ENCODE data around the gene TULP3.

TULP3 gene

DNA sequence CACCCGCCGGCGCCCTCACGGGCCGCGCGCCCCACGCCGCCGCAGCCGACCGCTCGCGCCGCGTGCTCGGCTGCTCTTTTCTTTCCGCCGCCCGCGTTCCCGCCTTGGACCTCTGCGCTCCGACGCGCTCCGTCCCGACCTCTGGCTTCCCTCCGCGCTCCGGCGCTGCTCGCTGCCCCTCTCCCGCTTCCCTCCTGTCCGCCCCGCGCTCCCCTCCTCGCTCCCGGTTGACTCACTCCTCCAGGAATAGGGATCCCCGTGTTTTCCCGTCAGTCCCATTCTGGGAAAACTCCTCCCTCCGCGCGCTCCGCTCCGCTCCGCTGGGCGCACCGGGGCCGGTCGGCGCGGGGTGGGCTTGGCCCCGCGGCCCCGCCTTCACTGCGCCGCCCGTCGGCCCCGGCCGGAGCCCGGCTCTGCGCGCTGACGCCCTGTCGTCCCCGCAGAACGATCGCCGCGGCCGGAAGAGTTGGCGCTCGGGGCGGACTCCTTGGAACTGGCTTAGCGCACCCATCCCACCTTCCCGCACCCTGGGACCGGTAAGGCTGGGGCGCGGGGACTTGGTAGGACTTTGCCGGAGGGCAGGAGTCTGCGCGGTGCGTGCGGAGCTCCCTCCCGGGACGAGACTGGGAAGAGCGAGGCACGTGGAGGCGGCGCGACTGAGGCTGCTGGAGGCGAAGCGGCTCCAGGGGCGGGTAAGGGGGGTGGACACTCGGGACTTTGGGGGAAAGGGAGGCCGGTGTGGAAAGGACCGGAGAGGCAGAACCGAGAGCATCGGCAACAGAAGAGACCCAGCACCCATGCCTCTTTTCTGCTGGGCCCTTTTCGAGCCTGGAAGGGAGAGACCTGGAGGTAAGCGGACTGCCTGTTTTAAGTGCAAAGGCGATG lies 69.1 kb downstream of the TULP3 start:
- H3K4me3 ChIP-seq (ENCODE audit: low read length) = peak overlapping the region; percentile 72
- no peak for TF ChIP-seq ZNF274 (IDR thresholded peaks at IDR 0.05; ENCODE audit: low read depth, low read length)

DNA sequence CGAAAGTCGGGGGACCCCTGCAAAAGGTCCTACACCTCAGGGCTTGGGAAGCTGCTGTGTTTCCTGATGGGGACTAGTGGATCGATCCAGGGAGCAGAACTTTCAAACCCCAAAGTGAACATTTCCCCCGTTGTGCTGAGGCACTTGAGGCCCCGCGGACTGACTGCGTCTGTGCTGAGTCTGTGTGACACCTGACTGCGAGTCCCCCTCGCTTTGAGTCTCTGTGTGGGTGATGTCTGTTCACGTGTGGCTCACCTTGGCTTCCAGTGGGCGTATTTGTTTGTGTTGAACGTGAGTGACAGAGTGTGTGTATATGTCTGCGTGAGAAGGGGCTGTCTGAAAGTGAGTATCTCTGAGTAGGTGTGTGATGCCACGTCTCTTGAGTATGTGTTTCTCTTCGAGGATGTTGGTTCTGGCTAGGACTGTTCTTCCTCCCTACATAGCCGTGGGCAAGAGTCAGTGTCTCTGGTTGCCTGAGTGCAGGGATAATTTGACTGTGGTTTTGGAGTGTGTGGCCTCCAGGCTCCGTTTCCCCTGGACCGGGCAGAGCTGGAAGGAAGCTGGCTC lies 69.8 kb downstream of the TULP3 start:
- no peak for TF ChIP-seq ZNF274 (IDR thresholded peaks at IDR 0.05; ENCODE audit: low read depth, low read length)
- no peak overlapping the region for H3K4me3 ChIP-seq (ENCODE audit: low read length)

DNA sequence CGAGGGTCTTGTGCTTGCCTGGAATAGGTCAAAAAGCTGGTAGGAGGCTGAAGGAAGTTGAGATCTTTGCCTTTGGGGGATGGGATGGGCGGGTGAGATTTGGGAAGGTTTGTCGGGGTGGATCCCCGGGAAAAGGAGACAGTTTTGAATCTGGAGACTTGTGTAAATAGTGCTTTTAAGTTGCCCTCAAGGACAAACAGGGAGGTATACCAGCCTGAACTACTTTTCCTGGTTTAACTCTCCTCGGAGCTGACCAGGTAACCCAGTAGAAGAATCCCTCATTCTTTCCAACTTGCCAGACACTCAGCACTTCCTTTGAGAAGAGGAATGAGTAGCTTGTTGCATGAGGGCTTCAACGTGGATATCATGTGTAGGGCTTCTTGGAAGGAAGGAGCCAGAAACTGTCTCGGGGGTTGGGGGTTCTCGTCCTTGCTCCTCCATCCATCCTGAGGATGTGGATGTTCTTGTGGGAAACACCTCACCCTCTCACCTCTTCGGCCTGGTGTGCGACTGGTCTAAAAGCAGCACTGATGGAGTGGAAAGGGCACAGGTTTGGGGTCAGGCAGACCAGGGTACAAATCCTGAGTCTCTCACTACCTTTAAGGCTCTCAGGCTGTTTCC lies 70.4 kb downstream of the TULP3 start:
- no peak for TF ChIP-seq ZNF274 (IDR thresholded peaks at IDR 0.05; ENCODE audit: low read depth, low read length)
- no peak overlapping the region for H3K4me3 ChIP-seq (ENCODE audit: low read length)

DNA sequence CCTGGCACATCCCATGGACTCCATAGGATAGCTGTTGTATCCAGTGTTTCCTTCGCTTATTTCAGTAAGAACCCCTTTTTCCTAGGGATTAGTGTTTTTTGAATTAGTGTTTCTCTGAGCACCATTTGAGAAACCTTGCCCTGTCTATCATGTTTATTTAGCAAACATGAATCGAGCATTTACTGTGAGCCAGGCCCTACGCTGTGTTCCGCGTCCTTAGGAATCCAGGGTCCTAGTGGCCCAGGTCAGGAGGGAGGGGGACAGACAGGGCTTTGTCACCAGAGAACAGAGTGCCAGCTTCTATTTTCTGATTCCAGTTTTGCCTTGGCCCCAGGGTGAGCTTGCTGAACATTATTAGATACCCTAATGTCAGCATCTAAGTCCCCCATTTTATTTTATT lies 71.0 kb downstream of the TULP3 start:
- no peak for TF ChIP-seq ZNF274 (IDR thresholded peaks at IDR 0.05; ENCODE audit: low read depth, low read length)
- no peak overlapping the region for H3K4me3 ChIP-seq (ENCODE audit: low read length)

DNA sequence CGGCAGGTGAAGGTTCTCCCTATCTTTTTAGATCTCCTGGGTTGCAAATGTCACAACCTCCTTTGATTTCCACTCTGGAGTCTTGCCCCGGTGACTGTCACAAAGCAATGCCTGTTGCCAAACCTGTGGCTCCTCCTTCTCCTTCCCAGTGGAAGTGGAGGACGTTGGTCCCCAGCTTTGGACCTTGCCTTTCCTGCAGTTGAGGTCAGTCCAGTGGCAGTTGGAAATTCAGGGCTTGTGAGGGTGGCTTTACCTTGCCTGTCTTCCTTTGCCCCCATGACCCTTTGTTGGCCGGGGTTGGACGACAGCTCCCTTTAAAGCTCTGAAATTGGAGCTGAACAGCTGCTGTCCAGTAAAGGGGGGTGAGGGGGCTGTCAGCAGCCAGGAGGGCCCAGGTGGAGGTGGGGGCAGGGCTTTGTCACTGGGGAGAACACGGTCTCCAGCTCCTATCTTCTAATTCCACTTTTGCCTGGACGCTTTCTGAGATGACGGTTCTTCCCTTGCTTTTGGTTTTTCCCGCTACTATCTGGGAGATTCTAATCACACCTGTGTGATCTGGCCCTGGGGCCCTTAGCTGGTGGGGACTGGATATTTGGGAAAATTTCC lies 72.6 kb downstream of the TULP3 start:
- no peak overlapping the region for H3K4me3 ChIP-seq (ENCODE audit: low read length)
- TF ChIP-seq ZNF274 (IDR thresholded peaks at IDR 0.05; ENCODE audit: low read depth, low read length) = no peak

DNA sequence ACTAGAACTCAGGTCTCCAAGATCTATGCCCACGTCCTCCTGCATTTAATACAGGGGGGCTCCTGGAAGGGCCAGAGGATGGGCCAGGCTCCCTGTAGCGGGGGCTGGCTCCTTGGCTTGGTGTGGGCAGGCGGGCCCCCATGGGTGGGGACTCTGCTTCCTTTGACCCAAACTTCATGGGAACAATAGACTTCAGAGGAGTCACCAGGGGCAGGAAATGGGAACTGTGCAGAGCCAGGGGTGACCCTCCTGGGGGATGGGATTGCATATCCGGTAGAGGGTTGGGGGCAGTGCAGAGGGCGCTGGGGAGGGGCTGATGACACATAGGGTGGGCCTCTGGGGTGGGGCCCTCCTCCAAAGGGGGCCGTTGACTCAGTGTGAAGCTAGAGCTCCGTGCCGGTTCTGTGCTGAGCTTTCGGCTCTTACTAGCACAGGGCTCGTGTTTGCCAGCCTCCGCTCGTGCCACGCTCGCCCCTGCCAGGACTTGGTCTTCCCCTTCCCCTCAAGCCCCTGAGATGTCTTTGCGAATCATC lies 73.1 kb downstream of the TULP3 start:
- TF ChIP-seq ZNF274 (IDR thresholded peaks at IDR 0.05; ENCODE audit: low read depth, low read length) = no peak

DNA sequence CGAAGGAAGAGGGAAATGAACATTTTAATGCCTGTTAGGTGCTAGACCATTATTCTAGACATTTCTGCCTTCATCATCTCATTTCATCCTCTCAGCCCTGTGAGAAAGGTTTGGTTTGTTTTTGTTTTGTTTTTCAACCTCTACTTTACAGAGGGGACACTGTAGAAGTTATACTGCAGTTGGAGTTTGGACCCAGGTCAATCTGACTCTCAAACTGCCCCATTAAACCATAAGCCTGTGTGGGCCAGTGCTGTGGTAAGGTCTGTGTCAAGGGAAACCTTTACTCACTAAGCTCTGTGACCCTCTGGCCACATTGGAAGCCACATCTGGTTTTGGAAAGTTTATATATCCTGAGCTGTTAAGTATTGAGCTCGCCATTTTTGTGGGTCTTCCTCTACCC lies 77.0 kb downstream of the TULP3 start:
- no peak overlapping the region for H3K4me3 ChIP-seq (ENCODE audit: low read length)
- TF ChIP-seq ZNF274 (IDR thresholded peaks at IDR 0.05; ENCODE audit: low read depth, low read length) = no peak

More for the DNA sequence above, 73.1 kb downstream of the TULP3 start:
- H3K4me3 ChIP-seq (ENCODE audit: low read length) = no peak overlapping the region

DNA sequence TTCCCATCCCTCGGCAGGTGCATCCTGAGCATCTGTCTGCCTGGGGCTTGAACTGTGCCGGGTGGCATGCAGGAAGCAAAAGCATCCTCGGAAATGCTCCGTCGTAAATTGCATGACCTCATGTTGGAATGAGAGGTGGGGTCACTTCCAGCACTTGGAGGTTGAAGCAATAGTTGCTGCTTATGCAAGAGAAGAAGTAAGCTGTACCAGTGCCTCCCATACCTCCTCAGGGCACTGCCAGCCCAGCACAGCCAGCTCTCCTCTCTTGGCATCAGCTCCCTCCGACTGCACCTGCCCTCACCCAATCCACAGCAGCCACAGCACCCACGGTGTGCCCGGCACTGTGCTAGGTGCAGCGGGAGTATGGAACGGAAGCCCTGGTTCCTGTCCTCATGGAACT lies 80.1 kb downstream of the TULP3 start:
- TF ChIP-seq ZNF274 (IDR thresholded peaks at IDR 0.05; ENCODE audit: low read depth, low read length) = no peak
- no peak overlapping the region for H3K4me3 ChIP-seq (ENCODE audit: low read length)

DNA sequence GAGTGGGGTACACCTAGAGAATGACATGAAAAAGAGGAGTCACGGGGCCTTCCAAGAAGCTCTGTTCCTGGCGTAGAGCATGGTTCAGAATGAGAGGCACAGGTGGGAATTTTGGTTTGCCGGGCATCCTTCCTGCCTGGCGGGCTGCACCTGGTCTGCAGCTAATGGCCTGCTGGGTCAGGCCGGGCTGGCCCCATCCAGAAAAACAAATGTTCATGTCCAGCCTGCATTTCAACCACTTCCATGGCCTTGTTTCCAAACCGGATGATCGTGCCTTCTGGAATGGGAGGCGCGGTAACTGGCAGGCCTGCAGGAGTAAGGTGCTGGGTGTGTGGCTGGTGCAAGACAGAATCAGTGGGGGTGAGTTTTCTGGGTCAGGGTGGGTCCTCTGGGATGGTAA lies 82.9 kb downstream of the TULP3 start:
- H3K4me3 ChIP-seq (ENCODE audit: low read length) = no peak overlapping the region
- no peak for TF ChIP-seq ZNF274 (IDR thresholded peaks at IDR 0.05; ENCODE audit: low read depth, low read length)

DNA sequence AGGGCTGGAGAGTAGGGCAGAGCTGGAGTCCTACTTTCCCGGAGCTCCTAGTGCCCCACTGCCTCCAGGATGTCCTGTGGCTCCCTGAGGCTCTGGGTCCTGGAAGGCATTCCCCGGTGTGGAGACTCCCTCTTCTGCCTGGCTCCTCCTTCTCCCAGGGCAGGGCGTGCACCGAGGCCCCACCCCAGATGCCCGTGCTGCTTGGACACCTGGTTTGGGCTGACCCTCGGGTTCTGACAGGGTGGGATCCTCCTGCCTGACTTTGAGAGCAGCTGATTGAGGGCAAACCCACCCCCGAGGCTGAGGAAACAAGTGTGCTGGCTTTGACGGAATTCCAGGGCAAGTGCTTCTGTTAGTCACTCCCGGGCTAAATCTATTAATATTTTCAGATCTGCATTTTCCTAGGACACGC lies 83.9 kb downstream of the TULP3 start:
- no peak overlapping the region for H3K4me3 ChIP-seq (ENCODE audit: low read length)
- no peak for TF ChIP-seq ZNF274 (IDR thresholded peaks at IDR 0.05; ENCODE audit: low read depth, low read length)

DNA sequence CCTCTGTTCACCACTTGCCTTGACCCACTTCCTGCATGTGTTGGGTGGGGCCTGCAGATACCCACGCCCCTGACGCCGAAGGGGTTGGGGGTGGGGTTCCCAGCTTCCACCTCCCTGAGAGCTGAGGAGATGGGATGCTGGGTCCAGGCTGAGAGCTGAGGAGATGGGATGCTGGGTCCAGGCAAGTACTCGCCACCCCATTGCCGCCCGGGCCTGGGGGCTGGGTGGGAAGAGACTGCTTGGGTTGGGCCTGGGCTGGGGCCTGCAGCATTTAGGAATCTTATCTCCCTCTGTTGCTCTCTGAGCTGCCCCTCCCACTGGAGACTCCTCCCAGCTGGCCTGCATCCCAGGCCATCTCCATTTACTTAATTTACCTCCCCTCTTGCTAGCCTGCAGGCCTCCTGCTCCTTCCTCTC lies 85.9 kb downstream of the TULP3 start:
- no peak for TF ChIP-seq ZNF274 (IDR thresholded peaks at IDR 0.05; ENCODE audit: low read depth, low read length)
- no peak overlapping the region for H3K4me3 ChIP-seq (ENCODE audit: low read length)

DNA sequence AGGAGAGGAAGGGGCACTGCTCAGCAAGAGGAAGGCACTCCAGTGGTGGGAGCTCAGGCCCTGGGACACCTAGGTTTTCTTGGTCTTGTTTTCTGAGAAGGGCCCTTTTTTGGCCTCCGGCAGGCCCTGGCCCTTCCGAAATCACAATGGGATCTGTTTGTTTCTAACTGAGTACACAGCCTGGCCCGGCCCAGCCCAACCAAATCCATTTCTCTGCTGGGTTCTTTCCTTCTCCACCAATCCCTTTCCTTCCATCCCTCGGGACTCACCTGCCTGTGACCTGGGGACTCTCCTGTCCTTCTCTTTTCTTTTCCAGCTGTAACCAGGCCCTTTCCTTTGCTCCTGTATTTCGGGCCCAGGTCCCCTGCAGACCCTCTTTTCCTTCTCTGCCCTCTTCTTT lies 87.1 kb downstream of the TULP3 start:
- TF ChIP-seq ZNF274 (IDR thresholded peaks at IDR 0.05; ENCODE audit: low read depth, low read length) = no peak

DNA sequence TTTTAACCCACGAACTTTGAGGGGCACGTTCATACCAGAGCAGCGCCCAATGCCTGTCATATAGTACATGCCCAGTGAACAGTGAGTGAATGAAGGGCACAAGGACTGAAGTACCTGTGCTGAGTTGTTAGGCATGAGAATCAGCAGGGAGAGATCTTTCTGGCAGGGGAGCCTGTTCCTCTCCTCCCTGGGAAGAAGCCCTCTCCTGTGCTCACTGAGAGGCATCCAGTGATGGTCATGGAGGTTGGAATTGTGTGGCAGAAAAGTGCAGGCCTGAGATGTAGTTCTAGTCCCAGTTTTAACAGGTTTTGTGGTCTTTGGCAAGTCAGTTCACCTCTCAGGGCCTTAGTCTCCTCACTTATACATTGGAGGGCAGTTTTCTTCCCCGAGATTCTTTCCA lies 89.1 kb downstream of the TULP3 start:
- TF ChIP-seq ZNF274 (IDR thresholded peaks at IDR 0.05; ENCODE audit: low read depth, low read length) = no peak
- no peak overlapping the region for H3K4me3 ChIP-seq (ENCODE audit: low read length)

More for the DNA sequence above, 87.1 kb downstream of the TULP3 start:
- no peak overlapping the region for H3K4me3 ChIP-seq (ENCODE audit: low read length)

DNA sequence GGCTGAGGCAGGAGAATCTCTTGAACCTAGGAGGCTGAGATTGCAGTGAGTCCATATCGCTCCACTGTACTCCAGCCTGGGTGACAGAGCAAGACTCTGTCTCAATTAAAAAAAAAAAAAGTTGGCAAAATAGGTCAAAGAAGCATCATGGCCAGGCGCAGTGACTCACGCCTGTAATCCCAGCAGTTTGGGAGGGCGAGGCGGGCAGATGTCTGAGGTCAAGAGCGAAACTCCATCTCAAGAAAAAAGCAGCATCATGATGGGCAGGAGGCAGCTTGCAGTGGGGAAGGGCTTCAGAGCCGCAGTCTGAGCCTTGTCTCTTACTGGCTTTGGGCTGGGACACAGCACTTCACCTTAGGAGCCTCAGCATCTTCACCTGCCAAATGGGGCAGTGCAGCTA lies 89.9 kb downstream of the TULP3 start:
- H3K4me3 ChIP-seq (ENCODE audit: low read length) = no peak overlapping the region
- TF ChIP-seq ZNF274 (IDR thresholded peaks at IDR 0.05; ENCODE audit: low read depth, low read length) = no peak

Measured in GM08714 (cell line).